Measurements from ENCODE around the gene FSIP1. TPM values are rescaled to one million over a fixed set of nuclear protein-coding genes. Genes with fewer than 3 reads are reported as not detected.

FSIP1 gene
- total and polyA plus RNA-seq, 2 donors from 2014 or later: 0.75 to 2.4 TPM

- intact Hi-C loops (cut with DNase I): no loop called here
- no peak overlapping the region for H3K9ac ChIP-seq (ENCODE audit: low read length in 3 of 3)
- no peak overlapping the region for H3K4me3 ChIP-seq (ENCODE audit: low read length in 3 of 3)
- H3K9me3 ChIP-seq (ENCODE audit: control insufficient read depth in 2 of 3, insufficient read depth in 1 of 3, low read length in 3 of 3): no peaks in the 10 kb centered on the region
- no peak for DNase-seq
- no peaks in the 10 kb centered on the region for H3K4me1 ChIP-seq (ENCODE audit: control insufficient read depth in 2 of 3, insufficient read depth in 2 of 3, low read depth in 1 of 3, low read length in 3 of 3)
- FAIRE-seq: no peak
- TF ChIP-seq CTCF (IDR thresholded peaks at IDR 0.05; ENCODE audit: borderline replicate concordance, extremely low read depth, insufficient read depth): no peak
- no peak overlapping the region for H3K27ac ChIP-seq (ENCODE audit: low read depth in 2 of 2, low read length in 2 of 2)
- no peaks in the 10 kb centered on the region for H3K27me3 ChIP-seq (ENCODE audit: control insufficient read depth, insufficient read depth, low read length)
- H3K36me3 ChIP-seq (ENCODE audit: control insufficient read depth in 2 of 3, insufficient read depth in 3 of 3, low read length in 3 of 3): no peaks in the 10 kb centered on the region
Observed at GRCh38 chr15:39649757-39650156, 132.9 kb downstream of the FSIP1 start.

GRCh38 chr15:39646425-39646824 is 136.2 kb downstream of the FSIP1 start:
- H3K4me1 ChIP-seq (ENCODE audit: control insufficient read depth in 2 of 3, insufficient read depth in 2 of 3, low read depth in 1 of 3, low read length in 3 of 3): no peaks in the 10 kb centered on the region
- no peak for TF ChIP-seq CTCF (IDR thresholded peaks at IDR 0.05; ENCODE audit: borderline replicate concordance, extremely low read depth, insufficient read depth)
- no peak for DNase-seq
- H3K9ac ChIP-seq (ENCODE audit: low read length in 3 of 3): no peak overlapping the region
- no peak for FAIRE-seq
- intact Hi-C loops (cut with DNase I): no loop called here
- no peaks in the 10 kb centered on the region for H3K27me3 ChIP-seq (ENCODE audit: control insufficient read depth, insufficient read depth, low read length)
- no peak overlapping the region for H3K27ac ChIP-seq (ENCODE audit: low read depth in 2 of 2, low read length in 2 of 2)
- no peak overlapping the region for H3K4me3 ChIP-seq (ENCODE audit: low read length in 3 of 3)
- H3K9me3 ChIP-seq (ENCODE audit: control insufficient read depth in 2 of 3, insufficient read depth in 1 of 3, low read length in 3 of 3): no peaks in the 10 kb centered on the region
- no peaks in the 10 kb centered on the region for H3K36me3 ChIP-seq (ENCODE audit: control insufficient read depth in 2 of 3, insufficient read depth in 3 of 3, low read length in 3 of 3)

- Histone ChIP-seq H3K9ac (ENCODE audit: low read length in 3 of 3) (no peak overlapping the region), H3K4me3 (ENCODE audit: low read length in 3 of 3) (no peak overlapping the region), H3K27ac (ENCODE audit: low read depth in 2 of 2, low read length in 2 of 2) (no peak overlapping the region), H3K4me1 (ENCODE audit: control insufficient read depth in 2 of 3, insufficient read depth in 2 of 3, low read depth in 1 of 3, low read length in 3 of 3) (no peaks in the 10 kb centered on the region), H3K27me3 (ENCODE audit: control insufficient read depth, insufficient read depth, low read length) (no peaks in the 10 kb centered on the region), H3K9me3 (ENCODE audit: control insufficient read depth in 2 of 3, insufficient read depth in 1 of 3, low read length in 3 of 3) (no peaks in the 10 kb centered on the region), H3K36me3 (ENCODE audit: control insufficient read depth in 2 of 3, insufficient read depth in 3 of 3, low read length in 3 of 3) (no peaks in the 10 kb centered on the region)
- DNase-seq (no peak), FAIRE-seq (no peak)
- intact Hi-C loops (cut with DNase I): no loop called here
- TF ChIP-seq CTCF (IDR thresholded peaks at IDR 0.05; ENCODE audit: borderline replicate concordance, extremely low read depth, insufficient read depth): no peak
Observed at GRCh38 chr15:39645976-39646257, 136.7 kb downstream of the FSIP1 start.

- H3K27me3 ChIP-seq (ENCODE audit: control insufficient read depth, insufficient read depth, low read length): no peaks in the 10 kb centered on the region
- H3K4me1 ChIP-seq (ENCODE audit: control insufficient read depth in 2 of 3, insufficient read depth in 2 of 3, low read depth in 1 of 3, low read length in 3 of 3): no peaks in the 10 kb centered on the region
- H3K9me3 ChIP-seq (ENCODE audit: control insufficient read depth in 2 of 3, insufficient read depth in 1 of 3, low read length in 3 of 3): no peaks in the 10 kb centered on the region
- DNase-seq (no peak), FAIRE-seq (no peak)
- H3K9ac ChIP-seq (ENCODE audit: low read length in 3 of 3): no peak overlapping the region
- H3K4me3 ChIP-seq (ENCODE audit: low read length in 3 of 3): no peak overlapping the region
- no peak for TF ChIP-seq CTCF (IDR thresholded peaks at IDR 0.05; ENCODE audit: borderline replicate concordance, extremely low read depth, insufficient read depth)
- intact Hi-C loops (cut with DNase I): no loop called here
- no peak overlapping the region for H3K27ac ChIP-seq (ENCODE audit: low read depth in 2 of 2, low read length in 2 of 2)
- no peaks in the 10 kb centered on the region for H3K36me3 ChIP-seq (ENCODE audit: control insufficient read depth in 2 of 3, insufficient read depth in 3 of 3, low read length in 3 of 3)
Observed at GRCh38 chr15:39645138-39645975, 137.3 kb downstream of the FSIP1 start.
